Right kidney (tissue), 1 donor: ENCODE results near the gene IL9.
"Not testable (repeated sequence)": the region's sequence is repeated elsewhere in the genome, so short reads cannot be mapped to it uniquely, and the experiment has no call there.

ENCODE experiments used
- DNase-seq: peaks from one replicate; pipeline ENCODE4 v3.0.0-alpha.2; 2016

IL9 gene

GRCh38 chr5:135868681-135869080, 27.0 kb downstream of the IL9 start:
- DNase-seq, result no peak

- DNase-seq, result no peak
These were observed 28.0 kb downstream of the IL9 start for GRCh38 chr5:135867599-135867998.

- DNase-seq, result no peak
These were observed 29.6 kb downstream of the IL9 start for GRCh38 chr5:135866016-135866415.

GRCh38 chr5:135864503-135865435, 30.9 kb downstream of the IL9 start:
- no peak for DNase-seq

- DNase-seq, result no peak
These were observed 32.9 kb downstream of the IL9 start for GRCh38 chr5:135862744-135863143.

GRCh38 chr5:135862086-135862485, 33.6 kb downstream of the IL9 start:
- no peak for DNase-seq

GRCh38 chr5:135861641-135862040, 34.0 kb downstream of the IL9 start:
- no peak for DNase-seq

GRCh38 chr5:135859641-135860040, 36.0 kb downstream of the IL9 start:
- no peak for DNase-seq

GRCh38 chr5:135859186-135859585, 36.5 kb downstream of the IL9 start:
- DNase-seq, result not testable (repeated sequence)

GRCh38 chr5:135857630-135858311, 37.9 kb downstream of the IL9 start:
- DNase-seq, result no peak

- DNase-seq, result no peak
These were observed 43.5 kb downstream of the IL9 start for GRCh38 chr5:135851915-135852845.

- DNase-seq, result no peak
These were observed 44.3 kb downstream of the IL9 start for GRCh38 chr5:135851186-135851914.

GRCh38 chr5:135850671-135851070, 45.0 kb downstream of the IL9 start:
- DNase-seq, result no peak

GRCh38 chr5:135850231-135850630, 45.4 kb downstream of the IL9 start:
- DNase-seq, result no peak

- no peak for DNase-seq
These were observed 47.7 kb downstream of the IL9 start for GRCh38 chr5:135847976-135848375.

GRCh38 chr5:135846311-135846710, 49.3 kb downstream of the IL9 start:
- DNase-seq, result no peak

- DNase-seq, result no peak
These were observed 51.9 kb downstream of the IL9 start for GRCh38 chr5:135843571-135844337.

- DNase-seq, result no peak
These were observed 52.9 kb downstream of the IL9 start for GRCh38 chr5:135842737-135843136.
